Lung (tissue), 12 donors: ENCODE measurements around the gene ERC2. TPM values are rescaled to one million over a fixed set of nuclear protein-coding genes. Genes with fewer than 3 reads are reported as not detected.

Source experiments
- ATAC-seq: fragments of 200-7000 bp; cut with Tn5 transposase; one replicate; pipeline ENCODE4 v1.9.1; 2020; ENCODE audit warnings: moderate number of reproducible peaks; ENCODE audit not compliant: insufficient read depth, low FRiP score
- DNase-seq, 3 donors: peaks; one replicate each; pipeline ENCODE4 v3.0.0-alpha.2; 2013 to 2017
- H3K27ac ChIP-seq, 2 donors: one replicate each; pipeline ENCODE4 v1.5.1; 2013; ENCODE audit warnings: mild to moderate bottlenecking in 2 of 2, moderate library complexity in 2 of 2, control low read depth in 1 of 2, inconsistent platforms in 1 of 2, low read depth in 1 of 2, low read length in 1 of 2
- H3K27me3 ChIP-seq, 3 donors: one replicate each; pipeline ENCODE4 v1.5.1; 2013; ENCODE audit warnings: low read length in 2 of 3; ENCODE audit not compliant: control insufficient read depth in 3 of 3, insufficient read depth in 3 of 3
- H3K36me3 ChIP-seq, 4 donors: one replicate each; pipeline ENCODE4 v1.5.1; 2013; ENCODE audit warnings: low read length in 4 of 4, mild to moderate bottlenecking in 1 of 4, moderate library complexity in 1 of 4; ENCODE audit not compliant: control insufficient read depth in 4 of 4, insufficient read depth in 4 of 4
- H3K4me1 ChIP-seq, 5 donors: one replicate each; pipeline ENCODE4 v1.5.1; 2013; ENCODE audit warnings: low read length in 5 of 5, mild to moderate bottlenecking in 2 of 5, moderate library complexity in 1 of 5; ENCODE audit not compliant: control insufficient read depth in 5 of 5, insufficient read depth in 5 of 5
- H3K4me3 ChIP-seq: one replicate; pipeline ENCODE4 v1.5.1; 2013; ENCODE audit warnings: mild to moderate bottlenecking, control low read depth, moderate library complexity
- H3K9ac ChIP-seq, 2 donors: one replicate each; pipeline ENCODE4 v1.5.1; 2013; ENCODE audit warnings: low read length in 2 of 2, control low read depth in 1 of 2; ENCODE audit not compliant: insufficient read depth in 1 of 2
- H3K9me3 ChIP-seq, 4 donors: one replicate each; pipeline ENCODE4 v1.5.1; 2013; ENCODE audit warnings: low read length in 3 of 4, mild to moderate bottlenecking in 1 of 4, moderate library complexity in 1 of 4; ENCODE audit not compliant: control insufficient read depth in 4 of 4, insufficient read depth in 3 of 4
- CTCF ChIP-seq: IDR thresholded peaks from 2 replicates; pipeline ENCODE4 v1.5.1; 2012; ENCODE audit warnings: mild to moderate bottlenecking; ENCODE audit errors: control extremely low read depth, extremely low read depth
- WGBS, 2 donors: extraction: QIAGEN DNeasy Blood & Tissue Kit; methylation state at CpG; one replicate each; pipeline ENCODE4 v1.1.7; 2013; 5-methylcytosine and 5-hydroxymethylcytosine counted together
- polyA plus RNA-seq, 2 donors: library from polyadenylated mRNA; stranded (reverse); fragments of 200-250 nt; gene quantifications; one replicate each; pipeline ENCODE4 v1.2.1, GENCODE V29; 2013
- total RNA-seq, 2 donors: library from RNA; depleted of rRNA in 1 of 2; stranded (reverse); fragments of >200 nt in 1 of 2; gene quantifications; one replicate each; pipeline ENCODE4 v1.2.1, GENCODE V29; 2014 to 2021
- donor health status: control.
- donor health status: control.
- donor health status: Bipolar disorder and iron deficiency.
- donor health status: healthy.
- donor health status: DM: yes; HTN: yes; CAD: no.

ERC2 gene
- total and polyA plus RNA-seq, 4 donors, result 0.20 to 3.5 (median 0.97) TPM

GRCh38 chr3:56222866-56223265 is 245.4 kb downstream of the ERC2 start:
- Histone ChIP-seq H3K27me3 (no peaks in the 10 kb centered on the region), H3K36me3 (no peaks in the 10 kb centered on the region), H3K4me3 (no peak overlapping the region), H3K4me1 (no peaks in the 10 kb centered on the region), H3K27ac (no peak overlapping the region), H3K9me3 (peaks cover 0 to 2% (median 0%) of the 10 kb centered on the region in 4 donors), H3K9ac (peak overlapping the region in 1 of 2 donors; percentile 6)
- 77 to 89% methylated on average over 2 of the region's 2 CpGs for WGBS, 2 donors
- TF ChIP-seq CTCF, result no peak
- ATAC-seq, result no peak
- no peak for DNase-seq

- ATAC-seq (no peak), DNase-seq (no peak)
- Histone ChIP-seq H3K36me3 (no peaks in the 10 kb centered on the region), H3K9ac (no peak overlapping the region), H3K4me3 (no peak overlapping the region), H3K27me3 (no peaks in the 10 kb centered on the region), H3K9me3 (peaks cover 0 to 2% (median 0%) of the 10 kb centered on the region in 4 donors), H3K27ac (no peak overlapping the region), H3K4me1 (no peaks in the 10 kb centered on the region)
- TF ChIP-seq CTCF, result no peak
- 73 to 75% methylated on average over 11 of the region's 11 CpGs for WGBS, 2 donors
Measured at GRCh38 chr3:56219894-56220805, 248.1 kb downstream of the ERC2 start.

DNA sequence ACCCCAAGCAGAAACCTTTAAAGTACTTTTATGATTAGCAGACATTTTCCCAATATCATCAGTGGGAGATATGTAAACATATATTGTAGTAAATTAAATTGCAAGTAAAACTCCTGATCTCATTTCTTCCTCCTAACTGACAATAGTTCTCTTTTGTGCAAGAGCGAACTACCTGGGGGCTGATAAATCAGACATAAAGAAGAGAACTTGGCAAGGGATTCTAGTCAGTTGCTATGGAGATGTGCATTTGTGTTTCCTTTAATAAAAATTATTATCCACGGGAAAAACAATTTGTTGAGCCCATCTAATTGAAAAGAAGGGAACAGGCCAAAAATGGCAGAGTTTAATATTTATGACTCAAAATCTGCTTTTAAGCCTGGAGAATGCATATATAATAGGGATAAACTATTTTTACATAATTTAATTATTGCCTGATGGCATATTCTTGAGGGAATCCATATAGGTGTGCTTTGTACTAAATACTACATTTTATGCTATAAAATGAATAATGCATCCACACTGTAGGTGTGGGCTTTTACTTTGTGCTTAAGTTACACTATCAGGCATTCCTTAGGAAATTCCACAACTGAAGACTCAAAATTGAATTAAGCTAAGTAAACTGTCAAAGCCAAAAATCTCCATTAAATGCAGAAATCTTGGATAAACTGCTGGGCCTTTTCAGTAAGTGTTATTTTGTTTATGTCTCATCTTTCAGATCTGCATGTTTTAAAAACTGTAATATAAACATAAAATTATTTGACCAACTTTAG is 258.1 kb downstream of the ERC2 start:
- Histone ChIP-seq H3K9ac (no peak overlapping the region), H3K27ac (no peak overlapping the region), H3K9me3 (peaks cover 0 to 9% (median 3%) of the 10 kb centered on the region in 4 donors), H3K4me1 (no peaks in the 10 kb centered on the region), H3K4me3 (no peak overlapping the region), H3K36me3 (no peaks in the 10 kb centered on the region), H3K27me3 (no peaks in the 10 kb centered on the region)
- 86 to 93% methylated on average over 2 of the region's 2 CpGs for WGBS, 2 donors
- DNase-seq, result no peak
- ATAC-seq, result no peak
- TF ChIP-seq CTCF, result no peak
